Measurements from ENCODE around the gene LPCAT1. TPM values are rescaled to one million over a fixed set of nuclear protein-coding genes. Genes with fewer than 3 reads are reported as not detected.

LPCAT1 gene
- total RNA-seq, 1 donor from 2014 or later, result 108 TPM

GRCh38 chr5:1511651-1512540 is 11.9 kb downstream of the LPCAT1 start:
- H3K27me3 Mint-ChIP-seq (ENCODE audit: insufficient read depth, low read depth), result no peaks in the 10 kb centered on the region
- H2AFZ ChIP-seq (replicated peaks), result no peak overlapping the region
- DNase-seq (ENCODE audit: low spot score), result peak; percentile 44
- no peaks in the 10 kb centered on the region for H3K27me3 ChIP-seq
- no peak overlapping the region for H3K9ac ChIP-seq
- peaks cover 88% of the 10 kb centered on the region for H4K20me1 ChIP-seq (ENCODE audit: low read depth)
- peaks cover 20% of the 10 kb centered on the region for H3K4me1 ChIP-seq
- H3K4me2 ChIP-seq, result no peak overlapping the region
- H3K4me1 Mint-ChIP-seq, result peaks cover 40% of the 10 kb centered on the region
- no peaks in the 10 kb centered on the region for H3K36me3 ChIP-seq
- peaks cover 10% of the 10 kb centered on the region for H3K36me3 Mint-ChIP-seq
- no peak overlapping the region for H3K4me3 Mint-ChIP-seq
- H3K4me3 ChIP-seq, result no peak overlapping the region
- H3F3A ChIP-seq (ENCODE audit: low read depth), result peaks cover 13% of the 10 kb centered on the region
- H3K9me3 Mint-ChIP-seq, result no peaks in the 10 kb centered on the region
- TF ChIP-seq, protein P1, sequence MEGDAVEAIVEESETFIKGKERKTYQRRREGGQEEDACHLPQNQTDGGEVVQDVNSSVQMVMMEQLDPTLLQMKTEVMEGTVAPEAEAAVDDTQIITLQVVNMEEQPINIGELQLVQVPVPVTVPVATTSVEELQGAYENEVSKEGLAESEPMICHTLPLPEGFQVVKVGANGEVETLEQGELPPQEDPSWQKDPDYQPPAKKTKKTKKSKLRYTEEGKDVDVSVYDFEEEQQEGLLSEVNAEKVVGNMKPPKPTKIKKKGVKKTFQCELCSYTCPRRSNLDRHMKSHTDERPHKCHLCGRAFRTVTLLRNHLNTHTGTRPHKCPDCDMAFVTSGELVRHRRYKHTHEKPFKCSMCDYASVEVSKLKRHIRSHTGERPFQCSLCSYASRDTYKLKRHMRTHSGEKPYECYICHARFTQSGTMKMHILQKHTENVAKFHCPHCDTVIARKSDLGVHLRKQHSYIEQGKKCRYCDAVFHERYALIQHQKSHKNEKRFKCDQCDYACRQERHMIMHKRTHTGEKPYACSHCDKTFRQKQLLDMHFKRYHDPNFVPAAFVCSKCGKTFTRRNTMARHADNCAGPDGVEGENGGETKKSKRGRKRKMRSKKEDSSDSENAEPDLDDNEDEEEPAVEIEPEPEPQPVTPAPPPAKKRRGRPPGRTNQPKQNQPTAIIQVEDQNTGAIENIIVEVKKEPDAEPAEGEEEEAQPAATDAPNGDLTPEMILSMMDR (IDR thresholded peaks at IDR 0.05), result peak; percentile 20
- no peak for TF ChIP-seq EZH2phosphoT487 (IDR thresholded peaks at IDR 0.05)
- H3K79me2 ChIP-seq (ENCODE audit: low read depth), result peaks cover 94% of the 10 kb centered on the region
- no peak overlapping the region for H3K27ac ChIP-seq
- no peak overlapping the region for H3K27ac Mint-ChIP-seq
- no peaks in the 10 kb centered on the region for H3K9me3 ChIP-seq (ENCODE audit: low read depth)

- DNase-seq (ENCODE audit: low spot score), result no peak
- Histone ChIP-seq H3K4me2 (no peak overlapping the region), H3K79me2 (ENCODE audit: low read depth) (peaks cover 98% of the 10 kb centered on the region), H4K20me1 (ENCODE audit: low read depth) (peaks cover 88% of the 10 kb centered on the region), H3K4me1 (peaks cover 22% of the 10 kb centered on the region), H3F3A (ENCODE audit: low read depth) (peaks cover 9% of the 10 kb centered on the region), H3K27me3 (no peaks in the 10 kb centered on the region), H3K27ac (no peak overlapping the region), H2AFZ (replicated peaks) (no peak overlapping the region), H3K9me3 (ENCODE audit: low read depth) (no peaks in the 10 kb centered on the region), H3K4me3 (no peak overlapping the region), H3K36me3 (no peaks in the 10 kb centered on the region), H3K9ac (no peak overlapping the region)
- H3K27me3 Mint-ChIP-seq (ENCODE audit: insufficient read depth, low read depth), result no peaks in the 10 kb centered on the region
- H3K4me1 Mint-ChIP-seq, result peaks cover 36% of the 10 kb centered on the region
- no peak overlapping the region for H3K4me3 Mint-ChIP-seq
- no peaks in the 10 kb centered on the region for H3K9me3 Mint-ChIP-seq
- H3K27ac Mint-ChIP-seq, result no peak overlapping the region
- TF ChIP-seq, protein P1 (IDR thresholded peaks at IDR 0.05), result no peak
- no peak for TF ChIP-seq EZH2 (IDR thresholded peaks at IDR 0.05)
- no peak for TF ChIP-seq EZH2phosphoT487 (IDR thresholded peaks at IDR 0.05)
- H3K36me3 Mint-ChIP-seq, result peaks cover 10% of the 10 kb centered on the region
Observed at GRCh38 chr5:1511048-1511447, 12.7 kb downstream of the LPCAT1 start.

GRCh38 chr5:1510631-1511030 is 13.1 kb downstream of the LPCAT1 start:
- peaks cover 35% of the 10 kb centered on the region for H3K4me1 Mint-ChIP-seq
- Histone ChIP-seq H4K20me1 (ENCODE audit: low read depth) (peaks cover 88% of the 10 kb centered on the region), H3K4me1 (peaks cover 25% of the 10 kb centered on the region)

More at GRCh38 chr5:1510631-1511030, 13.1 kb downstream of the LPCAT1 start:
- H3K79me2 ChIP-seq (ENCODE audit: low read depth), result peaks cover 98% of the 10 kb centered on the region
- H3K9ac ChIP-seq, result no peak overlapping the region
- H3F3A ChIP-seq (ENCODE audit: low read depth), result peaks cover 9% of the 10 kb centered on the region
- Mint-ChIP-seq H3K4me3 (no peak overlapping the region), H3K27me3 (ENCODE audit: insufficient read depth, low read depth) (no peaks in the 10 kb centered on the region), H3K9me3 (no peaks in the 10 kb centered on the region), H3K27ac (no peak overlapping the region), H3K36me3 (peaks cover 12% of the 10 kb centered on the region)
- H3K36me3 ChIP-seq, result no peaks in the 10 kb centered on the region
- no peak overlapping the region for H3K4me2 ChIP-seq
- no peak for TF ChIP-seq EZH2phosphoT487 (IDR thresholded peaks at IDR 0.05)
- no peak for TF ChIP-seq EZH2 (IDR thresholded peaks at IDR 0.05)
- TF ChIP-seq, protein P1 (IDR thresholded peaks at IDR 0.05), result no peak
- no peaks in the 10 kb centered on the region for H3K27me3 ChIP-seq
- no peak for DNase-seq (ENCODE audit: low spot score)
- H3K4me3 ChIP-seq, result no peak overlapping the region
- H3K27ac ChIP-seq, result no peak overlapping the region
- no peak overlapping the region for H2AFZ ChIP-seq (replicated peaks)
- no peaks in the 10 kb centered on the region for H3K9me3 ChIP-seq (ENCODE audit: low read depth)

Measured in neural progenitor cell (in vitro differentiated cells).